ENCODE measurements around the gene NLN.

The NLN gene

DNA sequence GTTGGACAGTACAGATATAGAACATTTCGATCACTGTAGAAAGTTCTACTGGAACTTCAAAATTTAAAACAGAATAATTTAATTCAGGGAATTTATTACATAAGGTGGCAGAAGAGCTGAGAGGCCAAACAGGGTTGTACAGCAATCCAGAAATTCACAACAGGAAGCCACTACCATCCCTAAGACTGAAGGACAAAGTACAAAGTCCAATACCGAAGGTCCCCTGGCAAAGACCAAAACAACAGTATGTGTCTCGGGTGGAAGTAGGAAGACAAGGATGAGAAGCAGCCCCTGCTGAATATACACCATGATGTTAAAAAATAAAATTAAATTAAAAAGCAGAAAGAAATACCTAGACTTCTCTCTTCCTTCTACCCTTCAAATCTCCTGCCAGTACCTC lies 20.0 kb upstream of the NLN start:
- Histone ChIP-seq H3K4me1 (ENCODE audit: control insufficient read depth, insufficient read depth, low read length, poor library complexity, severe bottlenecking) (no peaks in the 10 kb centered on the region), H3K36me3 (ENCODE audit: control insufficient read depth, insufficient read depth, low read length) (peaks cover 56% of the 10 kb centered on the region), H3K9me3 (ENCODE audit: control insufficient read depth, low read length) (no peaks in the 10 kb centered on the region), H3K4me3 (ENCODE audit: insufficient read depth, low read depth, low read length, poor library complexity, severe bottlenecking) (no peak overlapping the region), H3K27me3 (replicated peaks; ENCODE audit: control insufficient read depth, insufficient read depth, low read length, poor library complexity, severe bottlenecking) (no peaks in the 10 kb centered on the region), H3K27ac (ENCODE audit: insufficient read depth, low read length, poor library complexity, severe bottlenecking) (no peak overlapping the region)
- DNase-seq: no peak

- Histone ChIP-seq H3K4me3 (ENCODE audit: insufficient read depth, low read depth, low read length, poor library complexity, severe bottlenecking) (no peak overlapping the region), H3K4me1 (ENCODE audit: control insufficient read depth, insufficient read depth, low read length, poor library complexity, severe bottlenecking) (no peaks in the 10 kb centered on the region), H3K36me3 (ENCODE audit: control insufficient read depth, insufficient read depth, low read length) (peaks cover 43% of the 10 kb centered on the region), H3K27ac (ENCODE audit: insufficient read depth, low read length, poor library complexity, severe bottlenecking) (no peak overlapping the region), H3K27me3 (replicated peaks; ENCODE audit: control insufficient read depth, insufficient read depth, low read length, poor library complexity, severe bottlenecking) (no peaks in the 10 kb centered on the region), H3K9me3 (ENCODE audit: control insufficient read depth, low read length) (no peaks in the 10 kb centered on the region)
- no peak for DNase-seq
Observed at GRCh38 chr5:65704621-65705239, 17.3 kb upstream of the NLN start.

DNA sequence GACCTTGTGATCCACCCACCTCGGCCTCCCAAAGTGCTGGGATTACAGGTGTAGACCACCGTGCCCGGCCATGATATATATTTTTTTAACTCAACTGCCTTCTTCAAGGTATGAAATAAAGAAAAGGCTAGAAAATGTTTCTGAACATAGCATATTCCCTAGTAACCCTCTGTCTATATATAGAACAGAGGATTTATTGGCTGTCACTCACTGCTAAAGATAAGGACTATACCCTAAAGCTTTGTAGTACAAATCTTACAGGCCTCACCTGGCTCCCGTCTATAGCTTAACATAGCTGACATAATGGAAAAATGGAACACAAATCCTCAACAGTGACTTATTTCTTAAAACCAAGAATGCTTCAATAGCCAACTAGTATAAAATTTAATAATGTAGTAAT lies 14.3 kb upstream of the NLN start:
- Histone ChIP-seq H3K36me3 (ENCODE audit: control insufficient read depth, insufficient read depth, low read length) (peaks cover 55% of the 10 kb centered on the region), H3K9me3 (ENCODE audit: control insufficient read depth, low read length) (no peaks in the 10 kb centered on the region), H3K4me1 (ENCODE audit: control insufficient read depth, insufficient read depth, low read length, poor library complexity, severe bottlenecking) (no peaks in the 10 kb centered on the region), H3K4me3 (ENCODE audit: insufficient read depth, low read depth, low read length, poor library complexity, severe bottlenecking) (no peak overlapping the region), H3K27me3 (replicated peaks; ENCODE audit: control insufficient read depth, insufficient read depth, low read length, poor library complexity, severe bottlenecking) (no peaks in the 10 kb centered on the region), H3K27ac (ENCODE audit: insufficient read depth, low read length, poor library complexity, severe bottlenecking) (no peak overlapping the region)
- DNase-seq: no peak

DNA sequence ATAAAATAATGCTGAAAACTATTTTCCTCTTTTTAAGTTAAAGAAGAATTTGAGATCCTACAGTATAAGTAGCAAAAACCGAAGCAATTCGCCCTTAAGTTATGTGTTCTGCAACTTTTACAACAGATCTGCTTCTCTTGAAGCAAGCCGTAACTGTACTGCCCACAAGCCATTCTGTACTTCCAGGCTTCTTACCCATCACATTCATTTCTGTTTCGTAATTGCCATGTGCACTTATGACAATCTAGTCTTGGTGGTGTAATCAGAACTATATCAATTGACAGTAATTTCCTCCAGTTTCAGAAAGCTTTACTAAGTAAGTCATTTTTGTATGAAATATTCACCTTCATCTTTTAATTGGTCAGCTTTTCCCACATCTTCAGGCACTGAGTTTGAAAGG lies 13.9 kb upstream of the NLN start:
- Histone ChIP-seq H3K27ac (ENCODE audit: insufficient read depth, low read length, poor library complexity, severe bottlenecking) (no peak overlapping the region), H3K4me1 (ENCODE audit: control insufficient read depth, insufficient read depth, low read length, poor library complexity, severe bottlenecking) (no peaks in the 10 kb centered on the region), H3K4me3 (ENCODE audit: insufficient read depth, low read depth, low read length, poor library complexity, severe bottlenecking) (no peak overlapping the region), H3K27me3 (replicated peaks; ENCODE audit: control insufficient read depth, insufficient read depth, low read length, poor library complexity, severe bottlenecking) (no peaks in the 10 kb centered on the region), H3K9me3 (ENCODE audit: control insufficient read depth, low read length) (no peaks in the 10 kb centered on the region), H3K36me3 (ENCODE audit: control insufficient read depth, insufficient read depth, low read length) (peaks cover 52% of the 10 kb centered on the region)
- no peak for DNase-seq

- Histone ChIP-seq H3K4me3 (ENCODE audit: insufficient read depth, low read depth, low read length, poor library complexity, severe bottlenecking) (peak overlapping the region; percentile 10), H3K36me3 (ENCODE audit: control insufficient read depth, insufficient read depth, low read length) (peaks cover 20% of the 10 kb centered on the region), H3K27me3 (replicated peaks; ENCODE audit: control insufficient read depth, insufficient read depth, low read length, poor library complexity, severe bottlenecking) (no peaks in the 10 kb centered on the region), H3K4me1 (ENCODE audit: control insufficient read depth, insufficient read depth, low read length, poor library complexity, severe bottlenecking) (peaks cover 34% of the 10 kb centered on the region), H3K9me3 (ENCODE audit: control insufficient read depth, low read length) (no peaks in the 10 kb centered on the region), H3K27ac (ENCODE audit: insufficient read depth, low read length, poor library complexity, severe bottlenecking) (peak overlapping the region; percentile 91)
- DNase-seq: no peak
Observed at GRCh38 chr5:65718576-65719310, 3.3 kb upstream of the NLN start.

GRCh38 chr5:65721050-65721719 lies 820 bp upstream of the NLN start:
- Histone ChIP-seq H3K9me3 (ENCODE audit: control insufficient read depth, low read length) (no peaks in the 10 kb centered on the region), H3K4me1 (ENCODE audit: control insufficient read depth, insufficient read depth, low read length, poor library complexity, severe bottlenecking) (peaks cover 31% of the 10 kb centered on the region), H3K27me3 (replicated peaks; ENCODE audit: control insufficient read depth, insufficient read depth, low read length, poor library complexity, severe bottlenecking) (no peaks in the 10 kb centered on the region), H3K27ac (ENCODE audit: insufficient read depth, low read length, poor library complexity, severe bottlenecking) (peak overlapping the region; percentile 91), H3K36me3 (ENCODE audit: control insufficient read depth, insufficient read depth, low read length) (peaks cover 12% of the 10 kb centered on the region), H3K4me3 (ENCODE audit: insufficient read depth, low read depth, low read length, poor library complexity, severe bottlenecking) (peak overlapping the region; percentile 87)
- no peak for DNase-seq

GRCh38 chr5:65722575-65723403 lies 784 bp downstream of the NLN start:
- peak overlapping the region; percentile 87 for H3K4me3 ChIP-seq (ENCODE audit: insufficient read depth, low read depth, low read length, poor library complexity, severe bottlenecking)
- no peak overlapping the region for H3K27ac ChIP-seq (ENCODE audit: insufficient read depth, low read length, poor library complexity, severe bottlenecking)
- no peak for DNase-seq
- H3K27me3 ChIP-seq (replicated peaks; ENCODE audit: control insufficient read depth, insufficient read depth, low read length, poor library complexity, severe bottlenecking): no peaks in the 10 kb centered on the region
- H3K36me3 ChIP-seq (ENCODE audit: control insufficient read depth, insufficient read depth, low read length): peaks cover under 1% of the 10 kb centered on the region
- H3K9me3 ChIP-seq (ENCODE audit: control insufficient read depth, low read length): no peaks in the 10 kb centered on the region
- peaks cover 23% of the 10 kb centered on the region for H3K4me1 ChIP-seq (ENCODE audit: control insufficient read depth, insufficient read depth, low read length, poor library complexity, severe bottlenecking)

DNA sequence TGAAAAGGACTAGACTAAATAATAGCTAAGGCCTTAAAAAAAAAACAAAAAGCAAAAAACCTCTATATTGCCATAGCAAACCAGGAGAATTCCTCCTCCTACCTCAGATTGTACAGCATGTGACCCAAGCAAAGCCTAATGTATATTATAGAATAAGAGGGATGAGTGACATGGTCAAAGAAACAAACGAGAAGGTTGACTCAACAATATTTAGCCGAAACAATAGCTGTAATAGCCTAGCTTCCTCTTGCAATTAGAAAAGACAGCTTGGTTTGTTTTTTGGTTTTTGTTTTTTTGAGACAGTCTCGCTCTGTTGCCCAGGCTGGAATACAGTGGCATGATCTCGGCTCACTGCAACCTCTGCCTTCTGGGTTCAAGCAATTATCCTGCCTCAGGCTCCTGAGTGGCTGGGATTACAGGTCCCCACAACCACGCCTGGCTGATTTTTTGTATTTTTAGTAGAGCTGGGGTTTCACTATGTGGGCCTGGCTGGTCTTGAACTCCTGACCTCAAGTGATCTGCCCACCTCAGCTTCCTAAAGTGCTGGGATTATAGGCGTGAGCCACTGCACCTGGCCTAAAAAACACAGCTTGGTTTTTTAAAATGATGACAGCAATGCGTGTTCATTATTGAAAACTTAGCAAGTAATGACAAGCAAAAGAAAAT lies 5.6 kb downstream of the NLN start:
- Histone ChIP-seq H3K27me3 (replicated peaks; ENCODE audit: control insufficient read depth, insufficient read depth, low read length, poor library complexity, severe bottlenecking) (no peaks in the 10 kb centered on the region), H3K4me3 (ENCODE audit: insufficient read depth, low read depth, low read length, poor library complexity, severe bottlenecking) (no peak overlapping the region), H3K27ac (ENCODE audit: insufficient read depth, low read length, poor library complexity, severe bottlenecking) (no peak overlapping the region), H3K9me3 (ENCODE audit: control insufficient read depth, low read length) (no peaks in the 10 kb centered on the region), H3K36me3 (ENCODE audit: control insufficient read depth, insufficient read depth, low read length) (no peaks in the 10 kb centered on the region), H3K4me1 (ENCODE audit: control insufficient read depth, insufficient read depth, low read length, poor library complexity, severe bottlenecking) (peaks cover 4% of the 10 kb centered on the region)
- DNase-seq: no peak

DNA sequence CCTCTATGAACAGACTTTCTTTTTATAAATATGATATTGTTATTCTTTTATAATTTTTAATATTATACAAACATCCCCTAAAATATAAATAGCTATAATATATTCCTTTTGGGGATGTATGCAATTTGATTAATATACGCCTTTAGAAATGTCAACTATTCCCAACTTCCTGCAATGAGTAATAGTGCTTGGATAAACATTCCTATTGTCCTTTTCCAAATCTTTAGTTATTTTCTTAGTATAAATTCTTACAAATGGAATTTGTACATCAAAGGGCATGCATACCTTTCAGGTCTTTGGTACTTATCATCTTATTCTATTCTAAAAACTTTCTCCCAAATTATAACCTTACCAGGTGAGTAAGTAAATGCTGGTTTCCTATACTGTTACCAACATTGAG lies 6.2 kb downstream of the NLN start:
- Histone ChIP-seq H3K27me3 (replicated peaks; ENCODE audit: control insufficient read depth, insufficient read depth, low read length, poor library complexity, severe bottlenecking) (no peaks in the 10 kb centered on the region), H3K4me3 (ENCODE audit: insufficient read depth, low read depth, low read length, poor library complexity, severe bottlenecking) (no peak overlapping the region), H3K27ac (ENCODE audit: insufficient read depth, low read length, poor library complexity, severe bottlenecking) (no peak overlapping the region), H3K4me1 (ENCODE audit: control insufficient read depth, insufficient read depth, low read length, poor library complexity, severe bottlenecking) (no peaks in the 10 kb centered on the region), H3K36me3 (ENCODE audit: control insufficient read depth, insufficient read depth, low read length) (no peaks in the 10 kb centered on the region), H3K9me3 (ENCODE audit: control insufficient read depth, low read length) (no peaks in the 10 kb centered on the region)
- DNase-seq: no peak

All from effector memory CD4-positive, alpha-beta T cell (primary cell).